GM12801 (cell line): ENCODE results near the gene AMN.

ENCODE experiments used
- CTCF ChIP-seq: IDR thresholded peaks from one replicate; pipeline ENCODE4 v1.5.1; 2011; ENCODE audit warnings: control low read depth; ENCODE audit not compliant: insufficient read length; ENCODE audit errors: extremely low read depth

Gene AMN

GRCh38 chr14:102902086-102902485 is 20.4 kb upstream of the AMN start:
- TF ChIP-seq CTCF = no peak

DNA sequence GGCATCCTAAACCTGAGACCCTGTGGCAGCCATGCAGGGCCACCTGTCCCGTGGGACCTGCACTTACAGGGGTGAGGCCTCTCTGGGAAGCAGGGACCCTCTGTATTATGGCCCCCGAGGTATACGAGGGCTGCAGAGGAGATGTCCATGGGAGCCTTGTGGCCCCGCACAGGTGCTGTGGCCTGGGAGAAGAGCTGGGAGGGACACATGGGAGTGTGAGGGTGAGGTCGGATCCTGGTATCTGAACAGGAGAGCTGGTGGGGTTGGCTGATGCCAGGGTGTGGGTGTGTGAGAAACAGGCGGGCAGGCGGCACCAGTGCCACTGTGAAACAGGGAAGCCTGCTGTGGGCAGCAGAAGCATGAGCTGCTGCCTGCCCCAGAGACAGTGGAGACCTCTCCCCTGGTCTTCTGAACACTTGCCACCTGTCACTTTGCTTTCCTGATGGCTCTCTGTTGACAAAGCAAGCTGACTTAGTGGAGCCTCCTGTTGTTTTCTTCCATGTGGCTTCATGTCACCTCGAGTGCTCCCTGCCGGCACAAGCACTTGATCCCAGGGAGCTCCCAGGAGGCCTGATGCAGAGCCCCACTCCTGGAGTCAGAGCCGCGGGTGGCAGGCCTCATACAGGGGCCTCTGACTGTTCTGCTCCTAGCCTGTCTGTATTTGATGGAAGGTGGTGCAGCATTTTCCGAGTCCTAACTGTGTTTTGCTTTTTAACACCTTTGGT is 19.8 kb upstream of the AMN start:
- no peak for TF ChIP-seq CTCF

DNA sequence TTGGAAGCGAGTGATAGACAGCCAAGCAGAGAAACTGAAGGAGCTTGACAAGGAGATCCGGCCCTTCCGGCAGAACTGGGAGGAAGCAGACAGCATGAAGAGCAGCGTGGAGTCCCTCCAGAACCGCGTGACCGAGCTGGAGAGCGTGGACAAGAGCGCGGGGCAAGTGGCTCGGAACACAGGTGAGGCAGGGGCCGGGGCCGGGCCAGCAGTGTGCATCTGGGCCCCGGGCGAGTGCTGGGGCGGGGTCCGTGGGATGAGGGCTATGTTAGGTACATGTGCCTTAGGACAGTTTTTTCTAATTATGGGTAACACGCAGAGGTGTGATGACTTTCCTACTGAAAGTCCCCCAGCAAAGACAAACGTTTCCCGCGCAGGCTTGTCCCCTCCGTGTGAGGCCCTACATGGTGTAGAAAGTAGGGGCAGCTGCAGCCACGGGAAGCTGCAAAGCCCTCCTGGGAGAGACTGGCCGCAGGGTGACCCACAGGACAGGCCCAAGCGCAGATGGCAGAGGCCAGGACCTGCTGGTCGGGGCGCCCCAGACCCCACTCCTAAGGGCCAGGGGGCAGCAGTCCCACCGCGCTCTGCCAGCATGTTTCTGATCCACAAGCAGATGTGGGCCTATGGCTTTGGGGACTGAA is 19.1 kb upstream of the AMN start:
- TF ChIP-seq CTCF = no peak

GRCh38 chr14:102903889-102904512 is 18.5 kb upstream of the AMN start:
- no peak for TF ChIP-seq CTCF

DNA sequence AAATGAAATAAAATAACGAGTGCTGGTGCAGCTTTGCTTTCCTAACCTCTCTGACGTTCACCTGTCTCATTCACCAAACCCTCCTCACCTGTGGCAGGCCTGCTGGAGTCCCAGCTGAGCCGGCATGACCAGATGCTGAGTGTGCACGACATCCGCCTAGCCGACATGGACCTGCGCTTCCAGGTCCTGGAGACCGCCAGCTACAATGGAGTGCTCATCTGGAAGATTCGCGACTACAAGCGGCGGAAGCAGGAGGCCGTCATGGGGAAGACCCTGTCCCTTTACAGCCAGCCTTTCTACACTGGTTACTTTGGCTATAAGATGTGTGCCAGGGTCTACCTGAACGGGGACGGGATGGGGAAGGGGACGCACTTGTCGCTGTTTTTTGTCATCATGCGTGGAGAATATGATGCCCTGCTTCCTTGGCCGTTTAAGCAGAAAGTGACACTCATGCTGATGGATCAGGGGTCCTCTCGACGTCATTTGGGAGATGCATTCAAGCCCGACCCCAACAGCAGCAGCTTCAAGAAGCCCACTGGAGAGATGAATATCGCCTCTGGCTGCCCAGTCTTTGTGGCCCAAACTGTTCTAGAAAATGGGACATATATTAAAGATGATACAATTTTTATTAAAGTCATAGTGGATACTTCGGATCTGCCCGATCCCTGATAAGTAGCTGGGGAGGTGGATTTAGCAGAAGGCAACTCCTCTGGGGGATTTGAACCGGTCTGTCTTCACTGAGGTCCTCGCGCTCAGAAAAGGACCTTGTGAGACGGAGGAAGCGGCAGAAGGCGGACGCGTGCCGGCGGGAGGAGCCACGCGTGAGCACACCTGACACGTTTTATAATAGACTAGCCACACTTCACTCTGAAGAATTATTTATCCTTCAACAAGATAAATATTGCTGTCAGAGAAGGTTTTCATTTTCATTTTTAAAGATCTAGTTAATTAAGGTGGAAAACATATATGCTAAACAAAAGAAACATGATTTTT is 17.1 kb upstream of the AMN start:
- TF ChIP-seq CTCF = no peak

GRCh38 chr14:102906616-102907302 is 15.7 kb upstream of the AMN start:
- TF ChIP-seq CTCF = no peak
